ENCODE data around the gene SQSTM1. TPM values are rescaled to one million over a fixed set of nuclear protein-coding genes. Genes with fewer than 3 reads are reported as not detected.

The SQSTM1 gene
- total RNA-seq, 1 experiment from 2014 or later, result 715 TPM

GRCh38 chr5:179772351-179772750 lies 48.4 kb upstream of the SQSTM1 start:
- H3K36me3 ChIP-seq (ENCODE audit: low read depth), result 0 out of 2 replicates have a peak, but pooled peaks cover 4% of the 10 kb centered on the region
- H2AFZ ChIP-seq, result no peak overlapping the region
- H3F3A ChIP-seq (ENCODE audit: insufficient read depth, low read depth), result no peaks in the 10 kb centered on the region
- H3K27me3 ChIP-seq (ENCODE audit: insufficient read depth, low read depth), result no peaks in the 10 kb centered on the region
- CTCF ChIA-PET, result no interaction called here
- H3K4me3 ChIP-seq, result no peak overlapping the region
- H3K9me2 ChIP-seq (ENCODE audit: insufficient read depth), result no peaks in the 10 kb centered on the region
- BruUV-seq (replicated peaks), result no TSS peak
- no peak overlapping the region for H3K27ac ChIP-seq
- no peak for DNase-seq
- TF ChIP-seq CTCF (conservative IDR thresholded peaks at IDR 0.05) (no peak), EZH2 (IDR thresholded peaks at IDR 0.05; ENCODE audit: low read depth) (no peak)
- POLR2A ChIA-PET (ENCODE audit: unreplicated experiment), result no interaction called here
- no peaks in the 10 kb centered on the region for H3K79me2 ChIP-seq (ENCODE audit: low read depth)
- intact Hi-C loops (cut with micrococcal nuclease; ENCODE audit: unreplicated experiment), result no loop called here
- no peak overlapping the region for H3K4me2 ChIP-seq
- peaks cover 7% of the 10 kb centered on the region; the same call in 1 of the 2 replicates for H4K20me1 ChIP-seq (ENCODE audit: insufficient read depth)
- H3K9me3 ChIP-seq (ENCODE audit: insufficient read depth, low read depth), result no peaks in the 10 kb centered on the region
- H3K4me1 ChIP-seq (replicated peaks; ENCODE audit: insufficient read depth), result no peaks in the 10 kb centered on the region

DNA sequence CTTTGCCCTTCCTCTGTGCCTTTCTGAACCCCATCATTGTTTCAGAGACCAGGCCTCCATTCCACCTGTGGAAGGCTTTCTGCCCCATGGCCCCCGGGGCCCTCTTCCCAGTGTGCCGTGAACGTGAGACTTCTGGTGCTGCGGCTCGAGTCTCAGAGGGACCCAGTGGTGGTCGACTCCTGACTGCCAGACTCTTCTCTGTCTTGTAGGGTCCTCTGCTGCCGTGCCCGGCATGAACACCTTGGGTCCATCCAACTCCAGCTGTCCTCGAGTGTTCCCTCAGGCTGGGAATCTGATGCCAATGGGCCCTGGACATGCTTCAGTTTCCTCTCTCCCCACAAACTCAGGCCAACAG lies 47.0 kb upstream of the SQSTM1 start:
- Histone ChIP-seq H3K9me3 (ENCODE audit: insufficient read depth, low read depth) (no peaks in the 10 kb centered on the region), H3K27me3 (ENCODE audit: insufficient read depth, low read depth) (no peaks in the 10 kb centered on the region), H3K4me1 (replicated peaks; ENCODE audit: insufficient read depth) (no peaks in the 10 kb centered on the region), H3F3A (ENCODE audit: insufficient read depth, low read depth) (no peaks in the 10 kb centered on the region), H3K4me3 (no peak overlapping the region), H3K4me2 (no peak overlapping the region), H3K9me2 (ENCODE audit: insufficient read depth) (no peaks in the 10 kb centered on the region), H3K79me2 (ENCODE audit: low read depth) (no peaks in the 10 kb centered on the region), H3K36me3 (ENCODE audit: low read depth) (0 out of 2 replicates have a peak, but pooled peaks cover 4% of the 10 kb centered on the region), H2AFZ (no peak overlapping the region), H4K20me1 (ENCODE audit: insufficient read depth) (no peaks in the 10 kb centered on the region), H3K27ac (no peak overlapping the region)
- intact Hi-C loops (cut with micrococcal nuclease; ENCODE audit: unreplicated experiment), result no loop called here
- no peak for DNase-seq
- ChIA-PET CTCF (no interaction called here), POLR2A (ENCODE audit: unreplicated experiment) (no interaction called here)
- no TSS peak for BruUV-seq (replicated peaks)
- TF ChIP-seq EZH2 (IDR thresholded peaks at IDR 0.05; ENCODE audit: low read depth), result no peak
- TF ChIP-seq CTCF (conservative IDR thresholded peaks at IDR 0.05), result no peak

GRCh38 chr5:179774442-179774841 lies 46.3 kb upstream of the SQSTM1 start:
- no peaks in the 10 kb centered on the region for H3K9me2 ChIP-seq (ENCODE audit: insufficient read depth)
- no peak overlapping the region for H3K4me2 ChIP-seq
- no peak overlapping the region for H3K4me3 ChIP-seq
- H3K4me1 ChIP-seq (replicated peaks; ENCODE audit: insufficient read depth), result no peaks in the 10 kb centered on the region
- DNase-seq, result no peak
- no peak overlapping the region for H2AFZ ChIP-seq
- no peak for TF ChIP-seq CTCF (conservative IDR thresholded peaks at IDR 0.05)
- no peak for TF ChIP-seq EZH2 (IDR thresholded peaks at IDR 0.05; ENCODE audit: low read depth)
- no peaks in the 10 kb centered on the region for H4K20me1 ChIP-seq (ENCODE audit: insufficient read depth)
- ChIA-PET POLR2A (ENCODE audit: unreplicated experiment) (no interaction called here), CTCF (no interaction called here)
- H3K9me3 ChIP-seq (ENCODE audit: insufficient read depth, low read depth), result no peaks in the 10 kb centered on the region
- H3K36me3 ChIP-seq (ENCODE audit: low read depth), result 0 out of 2 replicates have a peak, but pooled peaks cover 4% of the 10 kb centered on the region
- no peaks in the 10 kb centered on the region for H3K27me3 ChIP-seq (ENCODE audit: insufficient read depth, low read depth)
- intact Hi-C loops (cut with micrococcal nuclease; ENCODE audit: unreplicated experiment), result no loop called here
- H3F3A ChIP-seq (ENCODE audit: insufficient read depth, low read depth), result no peaks in the 10 kb centered on the region
- H3K79me2 ChIP-seq (ENCODE audit: low read depth), result no peaks in the 10 kb centered on the region
- H3K27ac ChIP-seq, result no peak overlapping the region
- BruUV-seq (replicated peaks), result no TSS peak

Measured in PC-9 (cell line).